ENCODE data around the gene PDLIM3.

- no peak for TF ChIP-seq CTCF (conservative IDR thresholded peaks at IDR 0.05 in 1 of 2, IDR thresholded peaks at IDR 0.05 in 1 of 2; ENCODE audit: extremely low read depth in 1 of 2, insufficient read depth in 1 of 2, low read depth in 1 of 2, low read length in 2 of 2)
- no peak for TF ChIP-seq EZH2 (IDR thresholded peaks at IDR 0.05; ENCODE audit: borderline replicate concordance, low read length)
Observed at GRCh38 chr4:185470501-185471195, 64.7 kb downstream of the PDLIM3 start.

Measured in mammary epithelial cell (primary cell).